ENCODE measurements around the gene ST8SIA1. TPM values are rescaled to one million over a fixed set of nuclear protein-coding genes. Genes with fewer than 3 reads are reported as not detected.
"Not testable (repeated sequence)": the region's sequence is repeated elsewhere in the genome, so short reads cannot be mapped to it uniquely, and the experiment has no call there.

ST8SIA1 gene, protein sequence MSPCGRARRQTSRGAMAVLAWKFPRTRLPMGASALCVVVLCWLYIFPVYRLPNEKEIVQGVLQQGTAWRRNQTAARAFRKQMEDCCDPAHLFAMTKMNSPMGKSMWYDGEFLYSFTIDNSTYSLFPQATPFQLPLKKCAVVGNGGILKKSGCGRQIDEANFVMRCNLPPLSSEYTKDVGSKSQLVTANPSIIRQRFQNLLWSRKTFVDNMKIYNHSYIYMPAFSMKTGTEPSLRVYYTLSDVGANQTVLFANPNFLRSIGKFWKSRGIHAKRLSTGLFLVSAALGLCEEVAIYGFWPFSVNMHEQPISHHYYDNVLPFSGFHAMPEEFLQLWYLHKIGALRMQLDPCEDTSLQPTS
- total RNA-seq, result 0.32 and 0.39 TPM in 2 replicates

- intact Hi-C loops (cut with micrococcal nuclease), result loop anchor here (1.0 to 10.0 kb wide), 4 partner anchors 62 to 636 kb away; no protein-coding TSS in a partner anchor
These were observed at the start of gene ST8SIA1 for GRCh38 chr12:22334410-22335100. TSS of gene ST8SIA1 (minus strand) at chr12:22334707. CDS start at chr12:22334232, 475 bp downstream.

DNA sequence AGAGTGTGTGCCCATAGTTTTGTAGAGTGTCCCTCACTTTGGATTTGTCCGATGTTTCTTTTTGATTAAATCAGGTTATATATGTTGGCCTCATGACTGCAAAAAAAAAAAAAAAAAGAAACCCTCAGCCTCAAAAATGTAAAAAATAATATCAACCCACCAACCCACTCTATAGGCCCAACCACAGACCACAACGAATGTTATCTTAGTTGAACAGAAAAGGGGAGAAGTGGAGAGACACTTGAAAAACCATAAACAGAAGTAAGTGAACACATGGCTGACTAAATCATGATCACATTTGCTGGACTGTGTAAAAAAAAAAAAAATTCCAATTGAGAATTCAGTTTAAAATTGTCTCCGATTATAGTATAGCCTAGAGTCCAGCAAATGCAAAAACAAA lies 45.5 kb upstream of the ST8SIA1 start:
- intact Hi-C loops (cut with micrococcal nuclease), result no loop called here

DNA sequence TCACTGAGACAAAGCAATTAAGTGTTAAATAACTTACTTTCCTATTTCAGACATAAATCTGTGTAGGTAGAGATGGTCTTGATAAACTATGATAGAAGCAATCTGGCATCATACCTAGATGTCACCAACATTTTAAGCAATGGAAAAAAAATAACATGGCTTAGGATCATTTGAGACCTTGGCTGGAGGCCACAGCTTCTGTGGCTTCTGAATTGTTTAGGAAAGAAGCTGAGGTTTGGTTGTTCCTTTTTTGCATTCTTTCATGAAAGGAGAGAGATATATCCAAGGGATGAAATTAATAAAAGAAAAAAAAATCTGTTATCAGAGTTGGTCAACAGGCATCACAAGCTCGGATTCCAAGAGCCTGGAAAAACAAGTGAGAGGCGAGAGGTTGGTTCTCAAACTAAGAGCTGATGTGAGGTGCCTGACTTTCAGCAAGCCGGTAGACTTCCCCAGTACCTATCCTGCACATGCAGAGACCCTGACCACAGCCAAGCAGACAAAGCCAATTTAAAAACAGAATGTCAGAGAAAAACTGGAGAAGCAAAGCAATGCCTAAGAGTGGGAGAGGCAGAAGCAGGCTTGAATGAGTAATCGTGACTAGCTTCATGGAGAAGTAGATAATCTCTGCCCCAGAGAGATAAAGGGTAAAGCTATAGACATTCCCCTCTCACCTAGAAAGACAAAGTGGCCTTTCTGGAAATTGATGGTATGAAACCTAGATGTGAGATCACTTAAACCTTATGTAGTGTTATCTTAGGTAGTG lies 43.4 kb upstream of the ST8SIA1 start:
- intact Hi-C loops (cut with micrococcal nuclease), result no loop called here

DNA sequence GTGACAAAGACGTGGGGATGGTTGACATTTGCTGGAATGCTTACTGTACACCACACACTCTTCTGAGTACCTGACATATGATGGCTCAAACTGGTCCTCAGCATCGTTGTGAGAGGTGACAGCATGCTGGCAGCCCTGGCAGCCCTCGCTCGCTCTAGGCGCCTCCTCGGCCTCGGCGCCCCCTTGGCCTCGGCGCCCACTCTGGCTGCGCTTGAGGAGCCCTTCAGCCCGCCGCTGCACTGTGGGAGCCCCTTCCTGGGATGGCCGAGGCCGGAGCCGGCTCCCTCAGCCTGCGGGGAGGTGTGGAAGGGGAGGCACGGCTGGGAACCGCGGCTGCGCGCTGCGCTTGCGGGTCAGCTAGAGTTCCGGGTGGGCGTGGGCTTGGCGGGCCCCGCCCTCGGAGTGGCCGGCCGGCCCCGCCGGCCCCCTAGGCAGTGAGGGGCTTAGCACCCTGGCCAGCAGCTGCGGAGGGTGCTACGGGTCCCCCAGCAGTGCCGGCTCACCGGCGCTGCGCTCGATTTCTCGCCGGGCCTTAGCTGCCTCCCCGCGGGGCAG lies 42.2 kb upstream of the ST8SIA1 start:
- intact Hi-C loops (cut with micrococcal nuclease), result not testable (repeated sequence)

GRCh38 chr12:22374508-22374907 lies 40.0 kb upstream of the ST8SIA1 start:
- intact Hi-C loops (cut with micrococcal nuclease), result no loop called here

- intact Hi-C loops (cut with micrococcal nuclease), result no loop called here
These were observed 37.9 kb upstream of the ST8SIA1 start for GRCh38 chr12:22372277-22372837.

DNA sequence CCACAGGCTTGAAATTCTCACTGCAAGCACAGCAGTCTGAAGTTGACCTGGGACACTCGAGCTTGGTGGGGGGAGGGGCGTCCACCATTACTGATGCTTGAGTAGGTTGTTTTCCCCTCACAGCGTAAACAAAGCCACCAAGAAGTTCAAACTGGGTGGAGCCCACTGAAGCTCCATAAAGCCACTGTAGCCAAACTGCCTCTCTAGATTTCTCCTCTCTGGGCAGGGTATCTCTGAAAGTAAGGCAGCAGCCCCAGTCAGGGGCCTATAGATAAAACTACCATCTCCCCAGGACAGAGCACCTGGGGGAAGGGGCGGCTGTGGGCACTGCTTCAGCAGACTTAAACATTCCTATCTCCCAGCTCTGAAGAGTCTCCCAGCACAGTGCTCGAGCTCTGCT lies 31.7 kb upstream of the ST8SIA1 start:
- intact Hi-C loops (cut with micrococcal nuclease), result no loop called here

DNA sequence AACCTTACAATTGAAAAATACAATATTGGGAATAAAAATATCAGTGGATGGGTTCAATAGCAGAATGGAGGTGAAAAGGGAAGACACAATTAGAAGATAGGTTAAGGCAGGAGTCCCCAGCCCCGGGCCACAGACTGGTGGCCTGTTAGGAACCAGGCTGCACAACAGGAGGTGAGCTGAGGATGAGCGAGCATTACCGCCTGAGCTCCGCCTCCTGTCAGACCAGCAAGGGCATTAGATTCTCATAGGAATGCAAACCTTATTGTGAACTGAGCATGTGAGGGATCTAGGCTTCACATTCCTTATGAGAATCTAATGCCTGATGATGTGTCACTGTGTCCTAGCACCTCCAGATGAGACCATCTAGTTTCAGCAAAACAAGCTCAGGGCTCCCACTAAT lies 27.3 kb upstream of the ST8SIA1 start:
- intact Hi-C loops (cut with micrococcal nuclease), result no loop called here

- intact Hi-C loops (cut with micrococcal nuclease), result no loop called here
These were observed 26.3 kb upstream of the ST8SIA1 start for GRCh38 chr12:22360774-22361173.

DNA sequence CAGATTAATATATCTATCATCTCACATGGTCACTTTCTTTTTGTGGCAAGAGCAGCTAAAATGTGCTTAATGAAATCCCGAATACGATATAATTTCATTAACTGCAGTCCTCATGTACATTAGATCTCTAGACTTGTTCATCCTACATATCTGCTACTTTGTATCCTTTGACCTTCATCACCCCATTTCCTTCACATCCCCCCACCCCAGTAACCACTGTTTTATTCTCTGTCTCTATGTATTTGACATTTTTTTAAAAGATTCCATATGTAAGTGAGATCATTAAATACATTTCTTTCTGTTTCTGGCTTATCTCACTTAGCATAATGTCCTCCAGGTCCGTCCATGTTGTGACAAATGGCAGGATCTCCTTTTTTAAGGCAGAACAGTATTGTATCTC lies 23.0 kb upstream of the ST8SIA1 start:
- intact Hi-C loops (cut with micrococcal nuclease), result no loop called here

GRCh38 chr12:22356231-22356630 lies 21.7 kb upstream of the ST8SIA1 start:
- intact Hi-C loops (cut with micrococcal nuclease), result no loop called here

- intact Hi-C loops (cut with micrococcal nuclease), result no loop called here
These were observed 20.6 kb upstream of the ST8SIA1 start for GRCh38 chr12:22355011-22355580.

GRCh38 chr12:22353615-22354325 lies 19.3 kb upstream of the ST8SIA1 start:
- intact Hi-C loops (cut with micrococcal nuclease), result no loop called here

DNA sequence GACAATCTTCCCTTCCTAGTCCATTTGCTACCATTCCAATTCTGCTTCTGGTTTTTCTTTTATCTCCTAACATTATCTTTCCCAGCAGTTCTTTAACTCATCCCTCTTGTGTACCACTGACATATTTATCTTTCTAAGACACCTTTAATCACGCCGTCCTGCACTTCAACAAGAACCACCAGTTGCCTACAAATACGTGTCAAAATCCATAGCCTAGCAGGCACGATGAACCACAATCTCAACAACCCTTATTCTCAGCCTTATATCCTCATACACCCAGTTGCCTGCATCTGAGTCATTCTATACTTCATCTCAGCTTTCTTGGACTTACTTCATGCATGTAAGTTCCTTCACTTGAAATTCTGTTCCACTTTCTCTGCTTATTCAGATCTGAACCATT lies 16.4 kb upstream of the ST8SIA1 start:
- intact Hi-C loops (cut with micrococcal nuclease), result no loop called here

DNA sequence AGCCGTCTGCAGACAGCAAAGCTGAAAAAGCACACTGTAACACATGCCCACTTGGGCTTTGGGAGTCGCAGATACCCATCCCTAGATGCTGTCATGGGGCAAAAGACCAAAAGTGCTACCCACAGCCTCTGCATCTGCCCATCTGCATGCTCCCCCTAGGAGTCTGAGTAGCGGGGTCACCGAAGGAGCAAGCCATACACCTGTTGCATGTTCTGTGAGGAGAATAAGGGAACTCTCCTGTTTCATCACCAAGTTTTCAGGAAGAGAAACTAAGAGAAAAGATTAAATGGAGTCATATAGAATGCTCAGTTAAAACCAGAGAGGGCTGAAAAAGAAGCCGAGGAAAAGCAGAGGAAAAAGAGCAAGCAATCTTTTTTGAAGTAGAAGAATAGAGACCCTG lies 13.7 kb upstream of the ST8SIA1 start:
- intact Hi-C loops (cut with micrococcal nuclease), result no loop called here

GRCh38 chr12:22340143-22340542 lies 5.6 kb upstream of the ST8SIA1 start:
- intact Hi-C loops (cut with micrococcal nuclease), result no loop called here

DNA sequence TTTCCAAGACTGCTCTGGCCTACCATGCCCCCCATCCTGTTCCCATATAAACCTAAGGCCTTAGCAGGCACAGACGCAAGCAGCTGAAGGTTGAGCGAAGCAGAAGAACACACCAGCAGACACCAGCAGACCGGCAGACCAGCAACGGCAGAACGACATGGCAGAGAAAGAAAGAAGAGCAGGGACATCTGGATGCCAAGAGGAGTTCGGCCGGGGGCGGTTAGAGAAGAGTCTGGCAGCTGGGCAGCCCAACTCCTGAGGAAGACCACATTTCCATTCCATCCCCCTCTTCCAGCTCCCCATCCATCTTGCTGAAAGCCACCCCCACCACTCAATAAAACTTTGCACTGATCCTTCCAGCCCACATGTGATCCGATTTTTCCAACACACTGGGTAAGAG lies 5.2 kb upstream of the ST8SIA1 start:
- intact Hi-C loops (cut with micrococcal nuclease), result loop anchor here (10.0 kb wide), 1 partner anchor 105 kb away; no protein-coding TSS in a partner anchor

GRCh38 chr12:22335794-22336166 lies 1.3 kb upstream of the ST8SIA1 start:
- intact Hi-C loops (cut with micrococcal nuclease), result loop anchor here (1.0 to 10.0 kb wide), 4 partner anchors 61 to 637 kb away; no protein-coding TSS in a partner anchor

DNA sequence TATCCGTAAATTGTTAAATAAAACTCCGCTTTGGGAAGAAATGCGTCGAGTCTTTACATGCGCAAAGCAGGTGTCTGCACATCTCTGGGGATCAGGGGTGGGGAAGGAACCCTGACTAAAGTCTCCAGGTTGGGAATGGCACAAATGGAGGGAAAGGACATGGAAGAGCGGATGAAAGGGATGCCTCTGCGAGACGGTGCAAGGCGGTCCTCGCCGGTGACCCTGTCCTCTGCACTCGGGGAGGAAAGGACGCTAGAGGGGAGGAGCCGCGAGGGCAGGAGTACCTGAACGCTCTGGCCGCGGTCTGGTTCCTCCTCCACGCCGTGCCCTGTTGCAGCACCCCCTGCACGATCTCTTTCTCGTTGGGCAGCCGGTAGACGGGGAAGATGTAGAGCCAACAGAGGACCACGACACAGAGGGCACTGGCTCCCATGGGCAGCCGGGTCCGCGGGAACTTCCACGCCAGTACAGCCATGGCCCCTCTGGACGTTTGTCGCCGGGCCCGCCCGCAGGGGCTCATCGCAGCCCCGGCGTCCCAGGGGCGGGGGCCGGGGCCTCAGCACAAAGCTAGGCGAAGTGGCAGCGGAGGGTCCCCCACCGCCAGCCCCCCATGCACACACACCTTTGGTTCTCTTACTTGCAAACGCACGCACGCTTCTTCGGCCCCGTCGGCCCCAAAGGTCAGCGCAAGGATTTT lies 646 bp downstream of the ST8SIA1 start:
- intact Hi-C loops (cut with micrococcal nuclease), result loop anchor here (2.0 to 10.0 kb wide), 2 partner anchors 63 to 111 kb away; no protein-coding TSS in a partner anchor
